NCI-H2171 treated with DMSO at 0.1 percent for 48 hours (cell line): ENCODE results near the gene IGF2BP3.

Experiments
- DNase-seq: peaks from one replicate; lab custom pipeline; 2025; lab: John Stamatoyannopoulos, UW

IGF2BP3 gene

GRCh38 chr7:23373151-23374004 is 96.9 kb downstream of the IGF2BP3 start:
- DNase-seq = peak; percentile 55

GRCh38 chr7:23372611-23373010 is 97.7 kb downstream of the IGF2BP3 start:
- no peak for DNase-seq

- no peak for DNase-seq
Observed at GRCh38 chr7:23371654-23372053, 98.6 kb downstream of the IGF2BP3 start.

- no peak for DNase-seq
Observed at GRCh38 chr7:23369695-23370404, 100.4 kb downstream of the IGF2BP3 start.

GRCh38 chr7:23369100-23369499 is 101.2 kb downstream of the IGF2BP3 start:
- no peak for DNase-seq

GRCh38 chr7:23358152-23358674 is 112.1 kb downstream of the IGF2BP3 start:
- no peak for DNase-seq

GRCh38 chr7:23357190-23358093 is 112.8 kb downstream of the IGF2BP3 start:
- DNase-seq = peak; percentile 34

- DNase-seq = no peak
Observed at GRCh38 chr7:23356726-23357125, 113.6 kb downstream of the IGF2BP3 start.

GRCh38 chr7:23356168-23356567 is 114.1 kb downstream of the IGF2BP3 start:
- no peak for DNase-seq

GRCh38 chr7:23353172-23353571 is 117.1 kb downstream of the IGF2BP3 start:
- DNase-seq = no peak

GRCh38 chr7:23350466-23350865 is 119.8 kb downstream of the IGF2BP3 start:
- DNase-seq = no peak

GRCh38 chr7:23349484-23350157 is 120.7 kb downstream of the IGF2BP3 start:
- DNase-seq = no peak

GRCh38 chr7:23347682-23348180 is 122.6 kb downstream of the IGF2BP3 start:
- DNase-seq = no peak

- DNase-seq = no peak
Observed at GRCh38 chr7:23347033-23347681, 123.1 kb downstream of the IGF2BP3 start.

GRCh38 chr7:23346316-23346715 is 124.0 kb downstream of the IGF2BP3 start:
- no peak for DNase-seq

- DNase-seq = no peak
Observed at GRCh38 chr7:23345601-23346000, 124.7 kb downstream of the IGF2BP3 start.

GRCh38 chr7:23343806-23344475 is 126.3 kb downstream of the IGF2BP3 start:
- DNase-seq = no peak

- no peak for DNase-seq
Observed at GRCh38 chr7:23343102-23343501, 127.2 kb downstream of the IGF2BP3 start.

GRCh38 chr7:23341846-23342598 is 128.3 kb downstream of the IGF2BP3 start:
- peak; percentile 1 for DNase-seq
